ENCODE results near the gene DOCK2.
A peak's percentile ranks its signal among the peaks of the same experiment; 100 is the strongest.

The DOCK2 gene

DNA sequence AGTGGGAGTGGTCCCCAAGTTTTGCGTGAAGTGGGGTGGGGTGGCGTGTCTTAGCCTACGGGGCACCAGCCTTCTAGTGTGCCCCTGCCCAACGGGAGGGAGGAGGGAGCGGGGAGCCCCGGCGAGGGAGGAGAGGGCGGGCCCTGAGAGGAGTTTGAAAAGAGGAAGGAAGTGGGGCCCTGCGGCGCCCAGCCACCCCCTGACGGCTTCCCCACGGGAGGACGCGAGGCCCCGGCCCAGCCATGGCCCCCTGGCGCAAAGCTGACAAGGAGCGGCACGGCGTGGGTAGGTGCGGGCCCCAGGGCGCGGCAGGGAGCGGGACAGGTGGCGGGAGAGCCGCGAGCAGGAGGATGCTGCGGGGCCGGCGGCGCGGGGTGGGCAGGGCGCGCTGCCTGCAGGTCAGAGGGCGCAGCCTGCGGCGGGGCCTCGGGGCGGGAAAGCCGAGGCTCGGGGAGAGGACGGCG is at the start of gene DOCK2:
Gene DOCK2, plus strand, starts transcription at position 191 of the 464 bp plus-strand sequence. Its CDS starts 52 bp downstream, at position 243.
- ATAC-seq (ENCODE audit: low read depth) (no peak), DNase-seq (ENCODE audit: low spot score) (no peak)
- TF ChIP-seq, protein P1, sequence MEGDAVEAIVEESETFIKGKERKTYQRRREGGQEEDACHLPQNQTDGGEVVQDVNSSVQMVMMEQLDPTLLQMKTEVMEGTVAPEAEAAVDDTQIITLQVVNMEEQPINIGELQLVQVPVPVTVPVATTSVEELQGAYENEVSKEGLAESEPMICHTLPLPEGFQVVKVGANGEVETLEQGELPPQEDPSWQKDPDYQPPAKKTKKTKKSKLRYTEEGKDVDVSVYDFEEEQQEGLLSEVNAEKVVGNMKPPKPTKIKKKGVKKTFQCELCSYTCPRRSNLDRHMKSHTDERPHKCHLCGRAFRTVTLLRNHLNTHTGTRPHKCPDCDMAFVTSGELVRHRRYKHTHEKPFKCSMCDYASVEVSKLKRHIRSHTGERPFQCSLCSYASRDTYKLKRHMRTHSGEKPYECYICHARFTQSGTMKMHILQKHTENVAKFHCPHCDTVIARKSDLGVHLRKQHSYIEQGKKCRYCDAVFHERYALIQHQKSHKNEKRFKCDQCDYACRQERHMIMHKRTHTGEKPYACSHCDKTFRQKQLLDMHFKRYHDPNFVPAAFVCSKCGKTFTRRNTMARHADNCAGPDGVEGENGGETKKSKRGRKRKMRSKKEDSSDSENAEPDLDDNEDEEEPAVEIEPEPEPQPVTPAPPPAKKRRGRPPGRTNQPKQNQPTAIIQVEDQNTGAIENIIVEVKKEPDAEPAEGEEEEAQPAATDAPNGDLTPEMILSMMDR (IDR thresholded peaks at IDR 0.05; ENCODE audit: poor library complexity, severe bottlenecking) = no peak
- Histone ChIP-seq H3K27me3 (ENCODE audit: insufficient read depth, poor library complexity, severe bottlenecking) (no peaks in the 10 kb centered on the region), H3K27ac (ENCODE audit: poor library complexity, severe bottlenecking) (no peak within 1 kb of the TSS), H3K9me3 (ENCODE audit: severe bottlenecking) (no peaks in the 10 kb centered on the region), H3K4me1 (ENCODE audit: insufficient read depth, poor library complexity, severe bottlenecking) (no peaks in the 10 kb centered on the region), H3K4me3 (ENCODE audit: severe bottlenecking) (no peak within 1 kb of the TSS), H3K36me3 (ENCODE audit: low read depth) (no peaks in the 10 kb centered on the region)

DNA sequence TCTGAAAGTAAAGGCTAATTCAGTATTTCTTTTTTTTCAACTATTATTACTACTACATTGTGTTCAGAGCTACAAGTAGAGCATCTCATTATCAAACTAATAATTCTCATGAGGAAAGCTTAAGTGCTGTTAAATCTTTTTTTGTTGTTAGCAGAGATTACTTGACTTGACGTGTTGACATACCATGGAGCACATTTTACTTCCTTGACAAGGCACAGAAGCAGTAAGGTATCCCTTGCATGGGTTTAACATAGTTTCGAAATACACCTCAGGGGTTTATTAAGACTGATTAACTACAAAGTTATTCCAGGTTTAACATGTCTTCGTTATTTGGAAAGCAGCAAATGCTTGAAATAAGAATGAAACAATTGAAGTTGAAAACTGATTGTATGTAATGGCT is 46.5 kb upstream of the DOCK2 start:
- DNase-seq (ENCODE audit: low spot score) (no peak), ATAC-seq (ENCODE audit: low read depth) (peak; percentile 22; the same call in 1 of the 3 replicates)
- peaks cover 38% of the 10 kb centered on the region for H3K4me1 ChIP-seq (ENCODE audit: insufficient read depth, poor library complexity, severe bottlenecking)
- H3K36me3 ChIP-seq (ENCODE audit: low read depth) = peaks cover 94% of the 10 kb centered on the region
- peak overlapping the region; percentile 59 for H3K27ac ChIP-seq (ENCODE audit: poor library complexity, severe bottlenecking)
- no peaks in the 10 kb centered on the region for H3K9me3 ChIP-seq (ENCODE audit: severe bottlenecking)
- H3K4me3 ChIP-seq (ENCODE audit: severe bottlenecking) = no peak overlapping the region
- TF ChIP-seq, protein P1 (IDR thresholded peaks at IDR 0.05; ENCODE audit: poor library complexity, severe bottlenecking) = no peak
- H3K27me3 ChIP-seq (ENCODE audit: insufficient read depth, poor library complexity, severe bottlenecking) = no peaks in the 10 kb centered on the region

DNA sequence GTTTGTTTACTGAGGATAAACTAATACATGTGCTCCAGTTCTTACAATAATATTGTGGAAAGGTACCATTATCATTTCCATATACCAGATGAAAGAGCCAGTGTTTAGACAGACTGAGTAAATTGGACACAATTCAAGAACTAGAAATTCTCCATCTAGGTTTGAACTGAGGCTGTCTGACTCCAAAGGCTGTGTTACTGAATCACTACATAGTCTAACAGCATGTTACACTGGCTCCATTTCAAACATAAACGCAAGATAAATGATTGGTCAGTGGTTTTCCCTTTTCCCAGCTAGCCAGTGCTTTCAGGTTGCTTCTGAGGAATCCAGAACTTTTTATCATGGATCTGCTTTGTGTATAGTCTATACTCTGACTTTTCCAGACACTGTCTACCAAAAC is 45.4 kb upstream of the DOCK2 start:
- ATAC-seq (ENCODE audit: low read depth) (no peak), DNase-seq (ENCODE audit: low spot score) (no peak)
- no peaks in the 10 kb centered on the region for H3K9me3 ChIP-seq (ENCODE audit: severe bottlenecking)
- no peak overlapping the region for H3K4me3 ChIP-seq (ENCODE audit: severe bottlenecking)
- peaks cover 38% of the 10 kb centered on the region for H3K4me1 ChIP-seq (ENCODE audit: insufficient read depth, poor library complexity, severe bottlenecking)
- no peaks in the 10 kb centered on the region for H3K27me3 ChIP-seq (ENCODE audit: insufficient read depth, poor library complexity, severe bottlenecking)
- peak overlapping the region; percentile 59 for H3K27ac ChIP-seq (ENCODE audit: poor library complexity, severe bottlenecking)
- H3K36me3 ChIP-seq (ENCODE audit: low read depth) = peaks cover 98% of the 10 kb centered on the region
- TF ChIP-seq, protein P1 (IDR thresholded peaks at IDR 0.05; ENCODE audit: poor library complexity, severe bottlenecking) = no peak

DNA sequence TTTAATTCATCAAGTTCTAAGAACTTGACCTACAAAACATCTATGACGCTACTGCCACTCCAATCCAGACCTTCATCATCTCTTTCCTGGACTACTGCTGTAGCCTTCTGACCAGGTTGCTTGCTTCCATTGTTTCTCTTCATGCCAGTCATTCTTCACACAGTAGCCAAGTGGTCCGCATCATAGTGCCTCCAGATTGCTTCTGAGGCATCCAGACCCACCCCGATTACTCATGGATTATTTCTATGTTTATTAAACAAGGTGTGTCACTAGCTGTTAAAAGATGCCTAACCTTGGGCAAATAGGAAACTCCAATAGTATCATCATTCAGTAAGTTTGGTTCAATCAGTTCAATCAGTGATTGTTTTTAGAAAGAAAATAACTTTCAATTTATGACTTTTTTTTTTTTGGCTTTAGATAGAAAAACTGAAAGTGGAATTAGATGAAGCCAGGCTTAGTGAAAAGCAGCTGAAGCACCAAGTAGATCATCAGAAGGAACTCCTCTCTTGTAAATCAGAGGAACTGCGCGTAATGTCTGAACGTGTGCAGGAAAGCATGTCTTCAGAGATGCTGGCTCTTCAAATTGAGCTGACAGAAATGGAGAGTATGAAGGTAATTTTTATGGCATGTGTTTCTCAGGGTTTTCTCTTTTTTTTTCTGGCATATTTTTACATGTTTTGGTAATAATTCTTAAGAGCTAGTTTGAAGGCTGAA is 44.0 kb upstream of the DOCK2 start:
- H3K4me3 ChIP-seq (ENCODE audit: severe bottlenecking) = no peak overlapping the region
- H3K27me3 ChIP-seq (ENCODE audit: insufficient read depth, poor library complexity, severe bottlenecking) = no peaks in the 10 kb centered on the region
- H3K9me3 ChIP-seq (ENCODE audit: severe bottlenecking) = no peaks in the 10 kb centered on the region
- peak; percentile 70 for DNase-seq (ENCODE audit: low spot score)
- peaks cover 100% of the 10 kb centered on the region for H3K36me3 ChIP-seq (ENCODE audit: low read depth)
- TF ChIP-seq, protein P1 (IDR thresholded peaks at IDR 0.05; ENCODE audit: poor library complexity, severe bottlenecking) = no peak
- H3K27ac ChIP-seq (ENCODE audit: poor library complexity, severe bottlenecking) = peak overlapping the region; percentile 59
- peak; percentile 98 for ATAC-seq (ENCODE audit: low read depth)
- H3K4me1 ChIP-seq (ENCODE audit: insufficient read depth, poor library complexity, severe bottlenecking) = peaks cover 33% of the 10 kb centered on the region
